ENCODE measurements around the gene FGD5.

The FGD5 gene

GRCh38 chr3:14957925-14958324, 139.2 kb downstream of the FGD5 start:
- DNase-seq (ENCODE audit: insufficient read length) = no peak
- no peak for TF ChIP-seq POLR2A (IDR thresholded peaks at IDR 0.05; ENCODE audit: low read depth, low read length)
- peak; percentile 51 for FAIRE-seq

DNA sequence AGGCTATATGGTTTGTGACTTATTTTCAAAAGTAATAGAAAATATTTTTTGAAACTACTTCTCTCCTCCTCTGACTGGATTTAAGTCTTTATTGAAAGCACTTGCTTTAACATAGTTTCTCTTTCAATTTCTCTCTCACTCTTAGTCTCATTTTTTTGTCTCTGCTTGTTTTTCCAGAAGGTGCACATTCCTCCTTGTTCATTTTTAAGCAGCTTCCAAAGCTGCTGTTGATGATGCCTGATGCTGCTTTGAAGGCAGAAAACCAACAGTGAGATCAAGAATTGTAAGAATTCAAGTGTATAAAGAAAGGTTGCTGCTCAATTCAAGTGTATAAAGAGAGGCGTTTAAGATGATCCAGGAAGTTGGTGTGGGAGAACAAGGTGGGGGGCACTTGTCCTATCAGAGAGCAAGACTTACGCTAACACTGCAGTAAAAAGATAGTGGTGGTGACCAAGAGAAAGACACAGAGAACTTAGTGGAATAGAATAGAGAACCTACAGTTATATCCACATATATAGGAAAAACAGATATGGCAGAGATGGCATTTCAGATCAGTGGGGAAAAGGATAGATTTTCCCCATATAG, 140.7 kb downstream of the FGD5 start:
- TF ChIP-seq POLR2A (IDR thresholded peaks at IDR 0.05; ENCODE audit: low read depth, low read length) = no peak
- TF ChIP-seq TAF1 (IDR thresholded peaks at IDR 0.05; ENCODE audit: borderline replicate concordance, low read depth, low read length) = no peak
- TF ChIP-seq POLR2AphosphoS5 (IDR thresholded peaks at IDR 0.05; ENCODE audit: low read depth, low read length) = no peak
- DNase-seq (ENCODE audit: insufficient read length) = no peak
- FAIRE-seq = peak; percentile 38

DNA sequence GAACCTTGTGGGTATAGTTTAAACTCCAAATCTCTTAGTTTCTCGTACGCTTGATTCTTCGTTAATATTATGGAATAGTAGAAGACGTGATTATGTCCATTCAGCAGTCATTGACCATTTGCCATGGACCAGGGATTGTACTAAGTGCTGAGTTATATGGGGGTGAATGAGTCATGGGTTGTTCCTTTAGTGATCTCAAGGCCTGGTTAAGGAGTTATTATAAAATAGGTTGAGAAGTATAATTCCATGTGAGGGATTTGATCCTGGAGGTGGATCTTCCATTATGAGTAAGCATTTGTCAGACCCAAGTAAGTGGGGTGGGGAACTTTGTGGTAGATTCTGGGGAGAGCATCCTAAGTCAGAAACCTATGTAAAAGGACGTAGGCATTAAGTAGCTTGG, 144.0 kb downstream of the FGD5 start:
- no peak for TF ChIP-seq POLR2AphosphoS5 (IDR thresholded peaks at IDR 0.05; ENCODE audit: low read depth, low read length)
- TF ChIP-seq TAF1 (IDR thresholded peaks at IDR 0.05; ENCODE audit: borderline replicate concordance, low read depth, low read length) = no peak
- no peak for TF ChIP-seq POLR2A (IDR thresholded peaks at IDR 0.05; ENCODE audit: low read depth, low read length)
- DNase-seq (ENCODE audit: insufficient read length) (no peak), FAIRE-seq (no peak)

- TF ChIP-seq POLR2AphosphoS5 (IDR thresholded peaks at IDR 0.05; ENCODE audit: low read depth, low read length) (no peak), POLR2A (IDR thresholded peaks at IDR 0.05; ENCODE audit: low read depth, low read length) (no peak), TAF1 (IDR thresholded peaks at IDR 0.05; ENCODE audit: borderline replicate concordance, low read depth, low read length) (no peak)
- DNase-seq (ENCODE audit: insufficient read length) (no peak), FAIRE-seq (no peak)
These were observed 148.5 kb downstream of the FGD5 start for GRCh38 chr3:14967285-14967684.

GRCh38 chr3:14969671-14970070, 150.9 kb downstream of the FGD5 start:
- FAIRE-seq (no peak), DNase-seq (ENCODE audit: insufficient read length) (no peak)
- TF ChIP-seq POLR2AphosphoS5 (IDR thresholded peaks at IDR 0.05; ENCODE audit: low read depth, low read length) (no peak), POLR2A (IDR thresholded peaks at IDR 0.05; ENCODE audit: low read depth, low read length) (no peak), TAF1 (IDR thresholded peaks at IDR 0.05; ENCODE audit: borderline replicate concordance, low read depth, low read length) (no peak)

DNA sequence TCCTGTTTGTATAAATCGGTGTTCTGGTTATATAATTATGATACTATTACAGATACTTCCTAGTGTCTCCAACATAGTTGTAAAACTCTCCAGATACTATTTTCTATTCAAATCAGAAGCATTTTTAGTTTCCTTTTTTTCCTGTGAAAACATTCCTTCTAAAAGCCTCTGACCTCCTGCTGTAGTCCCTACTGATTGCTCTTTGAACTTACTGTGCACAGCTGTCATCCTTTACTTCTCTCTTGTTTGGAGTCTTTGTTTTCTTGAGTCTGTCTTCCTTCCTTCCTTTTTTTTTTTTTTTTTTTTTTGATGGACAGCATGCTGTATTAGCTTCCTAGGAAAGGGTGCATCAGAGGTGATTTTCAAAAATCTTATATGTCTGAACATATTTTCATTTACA, 157.6 kb downstream of the FGD5 start:
- FAIRE-seq (no peak), DNase-seq (ENCODE audit: insufficient read length) (no peak)
- TF ChIP-seq POLR2AphosphoS5 (IDR thresholded peaks at IDR 0.05; ENCODE audit: low read depth, low read length) (no peak), POLR2A (IDR thresholded peaks at IDR 0.05; ENCODE audit: low read depth, low read length) (no peak), TAF1 (IDR thresholded peaks at IDR 0.05; ENCODE audit: borderline replicate concordance, low read depth, low read length) (no peak)

- TF ChIP-seq POLR2AphosphoS5 (IDR thresholded peaks at IDR 0.05; ENCODE audit: low read depth, low read length) (no peak), POLR2A (IDR thresholded peaks at IDR 0.05; ENCODE audit: low read depth, low read length) (no peak), TAF1 (IDR thresholded peaks at IDR 0.05; ENCODE audit: borderline replicate concordance, low read depth, low read length) (no peak)
- peak; percentile 64 for FAIRE-seq
- DNase-seq (ENCODE audit: insufficient read length) = no peak
These were observed 161.9 kb downstream of the FGD5 start for GRCh38 chr3:14980689-14981088.

Measured in GM12892 (cell line).